ENCODE data around the gene MRGPRD. TPM values are rescaled to one million over a fixed set of nuclear protein-coding genes. Genes with fewer than 3 reads are reported as not detected.

MRGPRD gene
- total and polyA plus RNA-seq, 7 donors, result not detected

- Histone ChIP-seq H3K9me3 (no peaks in the 10 kb centered on the region), H3K4me3 (no peak overlapping the region), H3K36me3 (ENCODE audit: insufficient read depth in 1 of 2, low read depth in 1 of 2) (peaks cover 0 to 98% of the 10 kb centered on the region in 2 donors), H3K27ac (no peak overlapping the region), H3K27me3 (ENCODE audit: insufficient read depth in 3 of 3, low read length in 2 of 3) (no peaks in the 10 kb centered on the region), H3K4me1 (peaks cover 9% of the 10 kb centered on the region)
- WGBS, 3 donors, result 89 to 91% (median 89%) methylated on average over 21 of the region's 21 CpGs
- intact Hi-C loops (cut with DNase I), result no loop called here
- ATAC-seq (no peak), DNase-seq (no peak)
- TF ChIP-seq CTCF (IDR thresholded peaks at IDR 0.05), result no peak
These were observed 49.6 kb downstream of the MRGPRD start for GRCh38 chr11:68930991-68931855.

Other genes starting within 250 kb of the MRGPRD start
- gene TESMIN, start 229.5 kb downstream of the MRGPRD start, total RNA-seq, result under 1 TPM; 0.24 to 0.44 (median 0.37) TPM
- under 1 TPM; 0.03 to 0.25 (median 0.07) TPM for gene TESMIN, start 229.5 kb downstream of the MRGPRD start, polyA plus RNA-seq
- 10 to 100 TPM in 3 of 4 donors, 1 to 10 TPM in 1; 9.7 to 29.2 (median 15.0) TPM for gene CPT1A, start 139.1 kb downstream of the MRGPRD start, total RNA-seq
- gene CPT1A, start 139.1 kb downstream of the MRGPRD start, polyA plus RNA-seq, result 10 to 100 TPM in 2 of 3 donors, 1 to 10 TPM in 1; 8.6 to 12.9 (median 11.5) TPM
- gene MRPL21, start 77.2 kb downstream of the MRGPRD start, total RNA-seq, result 100 to 1,000 TPM in 1 of 4 donors, 10 to 100 TPM in 3; 59.2 to 104 (median 70.8) TPM
- gene MRPL21, start 77.2 kb downstream of the MRGPRD start, polyA plus RNA-seq, result 100 to 1,000 TPM; 108 to 181 (median 127) TPM
- gene IGHMBP2, start 77.1 kb downstream of the MRGPRD start, total RNA-seq, result 10 to 100 TPM; 12.1 to 18.4 (median 13.0) TPM
- gene IGHMBP2, start 77.1 kb downstream of the MRGPRD start, polyA plus RNA-seq, result 10 to 100 TPM; 12.4 to 19.0 (median 17.7) TPM
- 1 to 10 TPM; 1.7 to 2.9 (median 2.6) TPM for gene MRGPRF, start 32.3 kb upstream of the MRGPRD start, total RNA-seq
- gene MRGPRF, start 32.3 kb upstream of the MRGPRD start, polyA plus RNA-seq, result 1 to 10 TPM; 1.8 to 3.8 (median 2.8) TPM
- gene TPCN2, start 67.9 kb upstream of the MRGPRD start, total RNA-seq, result 1 to 10 TPM; 3.5 to 6.0 (median 3.9) TPM
- 1 to 10 TPM; 2.2 to 3.1 (median 3.1) TPM for gene TPCN2, start 67.9 kb upstream of the MRGPRD start, polyA plus RNA-seq
- under 1 TPM in 3 of 4 donors, not detected in 1; 0.08 to 0.54 (median 0.34) TPM for gene SMIM38, start 174.9 kb upstream of the MRGPRD start, total RNA-seq
- gene SMIM38, start 174.9 kb upstream of the MRGPRD start, polyA plus RNA-seq, result under 1 TPM; 0.03 to 0.12 (median 0.05) TPM